Measurements from ENCODE around the gene GRID2. TPM values are rescaled to one million over a fixed set of nuclear protein-coding genes. Genes with fewer than 3 reads are reported as not detected.
A peak's percentile ranks its signal among the peaks of the same experiment; 100 is the strongest.

The GRID2 gene
- polyA plus RNA-seq: 0.57 TPM
- long read RNA-seq, donor 1: 0 reads
- long read RNA-seq, donor 2: 0 reads
- long read RNA-seq, donor 3: 0 reads
- long read RNA-seq, donor 4: 0 reads
- long read RNA-seq, donor 5: 0 reads
- long read RNA-seq, donor 6: 0 reads
- long read RNA-seq, donor 7: 0 reads
- long read RNA-seq, donor 8: 0 reads
- long read RNA-seq, donor 9: 0 reads
- long read RNA-seq, donor 10: 0 reads
- long read RNA-seq, donor 11: 0 reads

GRCh38 chr4:92303621-92304027, at the start of gene GRID2:
Gene GRID2, plus strand, starts transcription at chr4:92303966.
- no peak within 1 kb of the TSS for H3K27ac ChIP-seq (ENCODE audit: low read length)
- peaks cover 13% of the 10 kb centered on the region for H3K4me1 ChIP-seq (ENCODE audit: control insufficient read depth, insufficient read depth, low read length)
- no CpG with 5 or more reads among the region's 29 CpGs for WGBS (ENCODE audit: insufficient coverage, low lambda C conversion rate)
- H3K36me3 ChIP-seq (ENCODE audit: control insufficient read depth, insufficient read depth, low read length): no peaks in the 10 kb centered on the region
- peaks cover 50% of the 10 kb centered on the region for H3K27me3 ChIP-seq (ENCODE audit: control insufficient read depth, insufficient read depth, low read length)
- H3K9me3 ChIP-seq (ENCODE audit: control insufficient read depth, low read depth, low read length): peaks cover 5% of the 10 kb centered on the region
- H3K4me3 ChIP-seq (ENCODE audit: low read length): peak within 1 kb of the TSS; percentile 19
- DNase-seq: peak in 1 of 2 donors; percentile 31

- Histone ChIP-seq H3K27ac (ENCODE audit: low read length) (no peak overlapping the region), H3K4me3 (ENCODE audit: low read length) (no peak overlapping the region), H3K4me1 (ENCODE audit: control insufficient read depth, insufficient read depth, low read length) (no peaks in the 10 kb centered on the region), H3K9me3 (ENCODE audit: control insufficient read depth, low read depth, low read length) (peaks cover 5% of the 10 kb centered on the region), H3K27me3 (ENCODE audit: control insufficient read depth, insufficient read depth, low read length) (no peaks in the 10 kb centered on the region), H3K36me3 (ENCODE audit: control insufficient read depth, insufficient read depth, low read length) (no peaks in the 10 kb centered on the region)
- DNase-seq: no peak
- WGBS (ENCODE audit: insufficient coverage, low lambda C conversion rate): no CpG with 5 or more reads among the region's 4 CpGs
These were observed 49.6 kb upstream of the GRID2 start for GRCh38 chr4:92253986-92254671.

GRCh38 chr4:92254767-92255442, 48.9 kb upstream of the GRID2 start:
- WGBS (ENCODE audit: insufficient coverage, low lambda C conversion rate): no CpG with 5 or more reads among the region's 8 CpGs
- H3K36me3 ChIP-seq (ENCODE audit: control insufficient read depth, insufficient read depth, low read length): no peaks in the 10 kb centered on the region
- H3K27me3 ChIP-seq (ENCODE audit: control insufficient read depth, insufficient read depth, low read length): no peaks in the 10 kb centered on the region
- H3K4me3 ChIP-seq (ENCODE audit: low read length): no peak overlapping the region
- no peaks in the 10 kb centered on the region for H3K4me1 ChIP-seq (ENCODE audit: control insufficient read depth, insufficient read depth, low read length)
- DNase-seq: no peak
- H3K27ac ChIP-seq (ENCODE audit: low read length): no peak overlapping the region
- peaks cover 5% of the 10 kb centered on the region for H3K9me3 ChIP-seq (ENCODE audit: control insufficient read depth, low read depth, low read length)

- WGBS (ENCODE audit: insufficient coverage, low lambda C conversion rate): no CpG with 5 or more reads among the region's 1 CpG
- DNase-seq: no peak
- Histone ChIP-seq H3K27me3 (ENCODE audit: control insufficient read depth, insufficient read depth, low read length) (no peaks in the 10 kb centered on the region), H3K4me1 (ENCODE audit: control insufficient read depth, insufficient read depth, low read length) (no peaks in the 10 kb centered on the region), H3K27ac (ENCODE audit: low read length) (no peak overlapping the region), H3K4me3 (ENCODE audit: low read length) (no peak overlapping the region), H3K36me3 (ENCODE audit: control insufficient read depth, insufficient read depth, low read length) (no peaks in the 10 kb centered on the region), H3K9me3 (ENCODE audit: control insufficient read depth, low read depth, low read length) (peaks cover 5% of the 10 kb centered on the region)
These were observed 47.9 kb upstream of the GRID2 start for GRCh38 chr4:92255920-92256244.

DNA sequence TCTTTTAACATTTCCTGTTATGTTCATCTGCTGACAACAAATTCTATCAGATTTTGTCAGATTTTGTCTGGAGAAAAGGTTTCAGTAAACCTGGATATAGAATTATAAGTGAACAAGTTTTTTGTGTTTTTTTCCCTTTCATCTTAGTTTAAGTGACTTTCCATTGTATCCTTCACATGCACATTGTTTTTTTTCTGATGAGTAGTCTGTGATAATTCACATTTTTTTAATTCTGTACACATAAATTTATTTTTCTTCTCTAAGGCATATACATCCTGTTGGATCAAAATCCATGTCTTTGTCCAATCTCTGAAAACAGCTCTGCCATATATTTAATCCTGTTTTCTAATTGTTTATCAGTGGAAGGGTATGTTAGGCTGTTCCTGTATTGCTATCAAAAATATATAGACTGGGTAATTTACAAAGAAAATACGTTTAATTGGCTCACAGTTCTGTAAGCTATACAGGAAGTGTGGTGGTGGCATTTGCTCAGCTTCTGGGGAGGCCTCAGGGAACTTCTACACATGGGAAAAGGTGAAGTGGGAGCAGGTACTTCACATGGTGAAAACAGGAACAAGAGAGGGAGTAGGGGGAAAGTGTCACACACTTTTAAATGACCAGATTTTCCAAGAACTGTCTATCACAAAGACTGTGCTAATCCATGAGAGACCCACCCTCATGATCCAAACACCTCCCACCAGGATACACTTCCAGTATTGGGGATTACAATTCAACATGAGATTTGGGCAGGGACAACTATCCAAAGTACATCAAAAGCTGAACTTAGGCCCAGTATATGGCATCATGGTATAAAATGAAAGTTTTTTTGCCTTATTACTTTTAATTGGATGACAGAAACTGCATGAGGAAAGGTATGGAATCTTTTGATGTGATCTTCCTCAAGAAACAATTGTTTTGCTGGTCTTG, 45.6 kb upstream of the GRID2 start:
- Histone ChIP-seq H3K4me3 (ENCODE audit: low read length) (no peak overlapping the region), H3K27me3 (ENCODE audit: control insufficient read depth, insufficient read depth, low read length) (no peaks in the 10 kb centered on the region), H3K4me1 (ENCODE audit: control insufficient read depth, insufficient read depth, low read length) (no peaks in the 10 kb centered on the region), H3K27ac (ENCODE audit: low read length) (no peak overlapping the region), H3K9me3 (ENCODE audit: control insufficient read depth, low read depth, low read length) (peaks cover 5% of the 10 kb centered on the region), H3K36me3 (ENCODE audit: control insufficient read depth, insufficient read depth, low read length) (no peaks in the 10 kb centered on the region)
- WGBS (ENCODE audit: insufficient coverage, low lambda C conversion rate): no CpG with 5 or more reads among the region's 1 CpG
- no peak for DNase-seq

DNA sequence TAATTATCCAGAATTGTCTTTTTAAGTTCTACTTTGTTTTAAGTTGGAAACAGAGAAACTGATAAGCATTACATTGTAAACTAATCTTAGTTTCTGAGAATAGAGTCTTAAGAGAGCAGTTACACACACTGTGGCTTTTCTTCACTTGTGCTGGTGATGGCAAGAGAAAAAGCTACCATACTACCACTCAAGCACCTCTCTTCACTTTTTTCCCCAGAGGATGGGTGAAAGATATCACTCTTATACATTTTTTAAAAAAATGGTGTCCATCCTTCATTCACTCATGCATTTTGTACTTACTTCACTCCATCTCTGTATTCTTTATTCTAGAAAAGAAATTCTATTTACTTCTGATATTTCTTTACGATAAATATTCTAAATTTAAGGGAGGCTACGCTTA, 42.5 kb upstream of the GRID2 start:
- no peak for DNase-seq
- H3K27me3 ChIP-seq (ENCODE audit: control insufficient read depth, insufficient read depth, low read length): no peaks in the 10 kb centered on the region
- WGBS (ENCODE audit: insufficient coverage, low lambda C conversion rate): 100% methylated on average over 2 of the region's 2 CpGs
- no peak overlapping the region for H3K4me3 ChIP-seq (ENCODE audit: low read length)
- H3K9me3 ChIP-seq (ENCODE audit: control insufficient read depth, low read depth, low read length): no peaks in the 10 kb centered on the region
- H3K36me3 ChIP-seq (ENCODE audit: control insufficient read depth, insufficient read depth, low read length): no peaks in the 10 kb centered on the region
- H3K27ac ChIP-seq (ENCODE audit: low read length): no peak overlapping the region
- no peaks in the 10 kb centered on the region for H3K4me1 ChIP-seq (ENCODE audit: control insufficient read depth, insufficient read depth, low read length)

GRCh38 chr4:92262371-92262770, 41.4 kb upstream of the GRID2 start:
- Histone ChIP-seq H3K36me3 (ENCODE audit: control insufficient read depth, insufficient read depth, low read length) (no peaks in the 10 kb centered on the region), H3K4me1 (ENCODE audit: control insufficient read depth, insufficient read depth, low read length) (no peaks in the 10 kb centered on the region), H3K9me3 (ENCODE audit: control insufficient read depth, low read depth, low read length) (no peaks in the 10 kb centered on the region), H3K4me3 (ENCODE audit: low read length) (no peak overlapping the region), H3K27me3 (ENCODE audit: control insufficient read depth, insufficient read depth, low read length) (no peaks in the 10 kb centered on the region), H3K27ac (ENCODE audit: low read length) (no peak overlapping the region)
- no peak for DNase-seq
- 78% methylated on average over 1 of the region's 2 CpGs for WGBS (ENCODE audit: insufficient coverage, low lambda C conversion rate)

GRCh38 chr4:92263010-92263409, 40.8 kb upstream of the GRID2 start:
- Histone ChIP-seq H3K9me3 (ENCODE audit: control insufficient read depth, low read depth, low read length) (no peaks in the 10 kb centered on the region), H3K27ac (ENCODE audit: low read length) (no peak overlapping the region), H3K36me3 (ENCODE audit: control insufficient read depth, insufficient read depth, low read length) (no peaks in the 10 kb centered on the region), H3K27me3 (ENCODE audit: control insufficient read depth, insufficient read depth, low read length) (no peaks in the 10 kb centered on the region), H3K4me1 (ENCODE audit: control insufficient read depth, insufficient read depth, low read length) (no peaks in the 10 kb centered on the region), H3K4me3 (ENCODE audit: low read length) (no peak overlapping the region)
- DNase-seq: no peak
- WGBS (ENCODE audit: insufficient coverage, low lambda C conversion rate): 100% methylated on average over 2 of the region's 2 CpGs

DNA sequence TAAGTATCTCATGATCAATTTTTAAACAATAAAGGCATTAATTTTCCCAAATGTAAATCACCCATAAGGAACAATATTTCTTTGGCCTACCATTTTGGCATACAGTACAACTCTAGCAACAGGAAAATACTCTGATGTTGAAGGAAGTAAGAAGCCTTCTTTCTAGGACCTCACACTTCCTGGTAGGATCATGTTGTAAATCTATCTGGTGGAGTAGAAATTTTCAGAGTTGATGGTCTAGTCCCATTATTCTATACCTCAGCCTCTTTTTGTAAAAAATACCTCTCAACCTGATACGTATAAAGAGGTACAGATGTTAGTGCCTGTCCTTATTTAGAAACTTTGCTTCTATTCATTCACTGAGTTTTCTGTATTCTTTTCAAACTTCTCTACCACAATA, 40.2 kb upstream of the GRID2 start:
- WGBS (ENCODE audit: insufficient coverage, low lambda C conversion rate): 100% methylated on average over 1 of the region's 1 CpG
- no peaks in the 10 kb centered on the region for H3K9me3 ChIP-seq (ENCODE audit: control insufficient read depth, low read depth, low read length)
- H3K27ac ChIP-seq (ENCODE audit: low read length): no peak overlapping the region

GRCh38 chr4:92264163-92264562, 39.6 kb upstream of the GRID2 start:
- Histone ChIP-seq H3K27me3 (ENCODE audit: control insufficient read depth, insufficient read depth, low read length) (no peaks in the 10 kb centered on the region), H3K36me3 (ENCODE audit: control insufficient read depth, insufficient read depth, low read length) (no peaks in the 10 kb centered on the region), H3K27ac (ENCODE audit: low read length) (no peak overlapping the region), H3K4me3 (ENCODE audit: low read length) (no peak overlapping the region), H3K4me1 (ENCODE audit: control insufficient read depth, insufficient read depth, low read length) (no peaks in the 10 kb centered on the region), H3K9me3 (ENCODE audit: control insufficient read depth, low read depth, low read length) (no peaks in the 10 kb centered on the region)
- no peak for DNase-seq
- 80% methylated on average over 1 of the region's 3 CpGs for WGBS (ENCODE audit: insufficient coverage, low lambda C conversion rate)

More for the DNA sequence above, 40.2 kb upstream of the GRID2 start:
- Histone ChIP-seq H3K4me3 (ENCODE audit: low read length) (no peak overlapping the region), H3K27me3 (ENCODE audit: control insufficient read depth, insufficient read depth, low read length) (no peaks in the 10 kb centered on the region), H3K36me3 (ENCODE audit: control insufficient read depth, insufficient read depth, low read length) (no peaks in the 10 kb centered on the region), H3K4me1 (ENCODE audit: control insufficient read depth, insufficient read depth, low read length) (no peaks in the 10 kb centered on the region)
- no peak for DNase-seq

Measured in large intestine (tissue), 12 donors.